AG09319 (cell line): ENCODE results near the gene DYRK4.

Experiments used
- DNase-seq: peaks from one replicate; pipeline ENCODE4 v3.0.0-alpha.2; 2010; ENCODE audit warnings: low read depth; ENCODE audit errors: extremely low read depth
- CTCF ChIP-seq: IDR thresholded peaks from 2 replicates; pipeline ENCODE4 v1.5.1; 2011; ENCODE audit warnings: low read depth, mild to moderate bottlenecking, inconsistent platforms, low read length, moderate library complexity

DYRK4 gene

GRCh38 chr12:4553943-4554342, 8.1 kb upstream of the DYRK4 start:
- DNase-seq = no peak
- no peak for TF ChIP-seq CTCF

DNA sequence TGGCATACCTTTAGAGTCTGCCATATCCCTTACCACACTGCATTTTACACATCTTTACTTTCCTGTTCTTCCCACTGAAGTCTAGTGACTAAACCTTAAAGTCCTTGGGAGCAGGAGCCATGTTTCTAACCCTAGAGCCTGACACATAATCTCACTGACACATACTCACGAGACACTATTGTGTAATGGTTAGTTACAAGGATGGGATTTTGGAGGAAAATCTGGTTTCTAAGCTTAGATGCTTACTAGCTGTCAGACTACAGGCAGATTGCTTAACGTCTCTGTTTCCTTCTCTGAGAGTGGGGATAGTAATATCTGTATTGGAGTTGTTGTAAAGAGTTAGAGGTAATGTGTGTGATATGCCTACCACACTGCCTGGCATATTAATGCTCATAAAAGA, 6.2 kb upstream of the DYRK4 start:
- DNase-seq = no peak
- no peak for TF ChIP-seq CTCF

DNA sequence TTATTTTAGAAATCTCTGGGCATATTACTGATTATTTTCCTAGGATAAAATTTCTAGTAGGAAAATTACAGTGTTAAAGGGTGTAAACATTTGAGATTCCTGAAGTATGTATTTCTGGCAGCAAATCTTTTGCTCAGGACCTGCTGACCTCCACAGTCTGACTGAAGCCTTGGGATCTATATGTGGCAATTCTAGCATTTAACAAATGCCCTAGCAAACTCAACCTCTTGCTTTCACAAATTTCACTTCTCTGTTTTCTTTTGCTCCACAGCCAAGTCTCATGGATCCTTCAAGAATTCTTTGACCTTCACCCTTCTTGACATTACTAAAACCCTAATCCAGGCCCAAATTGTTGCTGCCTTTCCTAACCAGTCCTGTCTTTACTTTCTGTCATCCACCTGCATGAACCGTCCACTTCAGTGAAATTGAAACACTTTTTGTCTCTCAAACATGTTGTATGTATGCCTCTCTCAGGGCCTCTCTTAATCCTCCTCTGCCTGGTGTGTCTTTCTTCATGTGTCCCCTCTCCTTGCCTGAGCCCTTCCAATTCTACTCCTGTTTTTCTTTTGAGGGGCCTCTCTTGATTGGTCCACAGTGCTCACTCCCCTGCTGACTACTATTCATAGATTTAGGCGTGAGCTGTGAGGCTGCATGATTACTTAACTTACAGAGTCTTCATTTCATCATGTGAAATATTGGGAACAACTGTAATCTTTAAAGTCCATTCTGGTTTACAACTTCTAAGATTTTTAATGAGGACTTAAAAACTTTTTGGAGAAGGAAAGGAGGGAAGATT, 5.1 kb upstream of the DYRK4 start:
- no peak for DNase-seq
- no peak for TF ChIP-seq CTCF

GRCh38 chr12:4557586-4557985, 4.4 kb upstream of the DYRK4 start:
- no peak for TF ChIP-seq CTCF
- no peak for DNase-seq

DNA sequence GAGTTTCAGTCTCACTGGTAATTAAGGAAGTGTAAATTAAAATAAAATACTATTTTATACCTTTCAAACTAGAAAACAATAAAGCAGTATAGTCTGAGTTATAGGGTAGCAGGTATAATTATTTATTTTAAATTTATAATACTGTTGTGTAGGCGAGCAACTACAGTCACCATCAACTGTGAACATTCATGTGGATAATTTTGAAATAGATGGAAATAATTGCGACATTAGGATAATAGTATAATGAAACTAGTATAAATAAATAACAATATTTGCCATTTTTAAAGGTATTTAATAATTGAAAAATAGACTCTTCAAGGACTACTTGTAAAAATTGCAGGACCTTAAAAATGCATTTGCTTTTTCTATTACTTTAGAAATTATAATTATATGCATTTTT, 3.8 kb upstream of the DYRK4 start:
- no peak for TF ChIP-seq CTCF
- no peak for DNase-seq

DNA sequence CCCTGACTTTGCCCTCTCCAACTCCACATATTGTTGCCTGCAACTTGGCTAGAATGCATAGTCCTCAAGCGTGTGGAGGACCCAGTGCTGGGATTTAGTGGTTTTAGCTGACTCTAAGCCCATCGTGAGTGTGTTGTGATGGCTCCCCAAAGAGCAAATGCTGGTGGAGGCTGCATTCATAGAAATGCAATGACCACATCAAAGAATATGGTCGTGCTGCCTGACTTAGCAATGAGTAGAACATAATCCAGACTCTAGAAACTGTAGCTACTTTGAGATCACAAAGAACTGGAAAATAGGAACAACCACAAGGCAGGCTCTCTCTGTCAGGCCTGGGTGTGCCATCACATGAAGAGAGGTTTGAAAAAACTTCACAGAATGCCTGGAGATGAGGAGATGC, 1.3 kb downstream of the DYRK4 start:
- TF ChIP-seq CTCF = no peak
- no peak for DNase-seq

DNA sequence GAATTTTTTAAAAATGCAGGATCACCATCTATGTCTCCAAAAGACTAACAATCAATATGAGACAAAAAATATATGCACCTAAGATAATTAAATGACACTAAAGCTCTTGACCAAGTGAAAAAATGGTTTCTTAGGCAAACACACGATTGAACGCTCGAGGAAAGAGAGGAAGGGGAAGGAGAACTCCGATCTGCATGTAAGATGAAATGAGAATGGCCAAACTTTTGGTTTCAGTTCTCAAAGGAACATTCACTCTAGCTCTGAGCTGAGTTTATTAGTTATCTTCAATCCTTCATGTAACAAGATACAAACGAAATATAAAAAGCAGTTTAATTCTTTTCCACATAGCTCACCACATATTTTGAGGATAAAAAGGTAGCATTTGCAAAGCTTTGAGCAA, 2.8 kb downstream of the DYRK4 start:
- TF ChIP-seq CTCF = no peak
- DNase-seq = no peak
